NCI-H774 (cell line): ENCODE data around the gene IRF2.

Source experiments
- DNase-seq: peaks from one replicate; lab custom pipeline; 2025; lab: John Stamatoyannopoulos, UW

The IRF2 gene

DNA sequence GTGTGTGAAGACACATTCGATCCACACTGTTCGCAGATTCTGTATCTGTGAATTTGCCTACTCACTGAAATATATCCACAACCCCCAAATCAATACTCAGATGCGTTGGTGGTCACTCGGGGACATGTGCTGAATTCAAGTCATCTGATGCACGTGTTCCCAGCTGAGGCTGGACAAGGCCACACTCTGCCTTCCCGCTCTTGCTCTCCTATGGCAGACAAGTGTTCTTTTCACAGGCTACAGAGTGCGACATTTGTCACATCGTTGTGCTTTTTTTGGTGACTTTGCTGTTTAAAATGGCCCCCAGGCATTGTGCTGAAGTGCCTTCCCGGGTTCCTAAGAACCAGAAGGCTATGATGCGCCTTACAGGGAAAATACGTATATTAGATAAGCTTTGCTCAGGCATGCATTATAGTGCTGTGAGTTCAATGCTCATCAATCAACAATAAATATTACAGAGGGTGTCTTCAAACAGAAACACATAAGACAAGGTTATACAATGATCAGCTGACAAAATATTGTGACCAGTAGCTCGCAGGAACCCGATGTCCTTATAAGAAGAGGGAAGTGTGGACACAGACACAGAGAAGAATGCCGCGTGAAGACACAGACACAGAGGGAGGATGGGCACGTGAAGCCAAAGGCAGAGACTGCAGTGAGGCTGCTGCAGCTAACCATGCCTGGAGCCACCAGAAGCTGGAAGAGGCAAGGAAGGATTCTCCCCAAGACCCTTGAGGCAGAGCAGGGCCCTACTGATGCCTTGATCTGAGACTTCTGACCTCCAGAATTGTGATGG, 42.0 kb downstream of the IRF2 start:
- DNase-seq, result no peak

DNA sequence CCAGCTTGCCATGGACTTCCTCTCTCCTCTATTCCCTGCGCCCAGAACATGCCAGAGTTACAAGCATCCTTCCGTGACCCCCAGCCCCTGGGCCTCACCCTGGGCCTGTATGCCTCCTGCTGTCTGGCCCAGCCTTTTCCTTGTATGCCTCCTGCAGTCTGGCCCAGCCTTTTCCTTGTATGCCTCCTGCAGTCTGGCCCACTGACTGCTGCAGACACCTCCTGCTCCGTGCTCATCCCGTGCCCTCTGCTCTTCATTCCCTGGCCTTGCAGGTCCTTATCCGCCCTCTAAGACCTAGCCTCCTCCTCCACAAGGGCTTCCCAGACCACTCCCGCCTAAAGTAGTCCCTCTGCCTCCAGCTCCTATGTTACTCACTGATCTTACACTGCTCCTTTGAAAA, 44.2 kb downstream of the IRF2 start:
- DNase-seq, result no peak

DNA sequence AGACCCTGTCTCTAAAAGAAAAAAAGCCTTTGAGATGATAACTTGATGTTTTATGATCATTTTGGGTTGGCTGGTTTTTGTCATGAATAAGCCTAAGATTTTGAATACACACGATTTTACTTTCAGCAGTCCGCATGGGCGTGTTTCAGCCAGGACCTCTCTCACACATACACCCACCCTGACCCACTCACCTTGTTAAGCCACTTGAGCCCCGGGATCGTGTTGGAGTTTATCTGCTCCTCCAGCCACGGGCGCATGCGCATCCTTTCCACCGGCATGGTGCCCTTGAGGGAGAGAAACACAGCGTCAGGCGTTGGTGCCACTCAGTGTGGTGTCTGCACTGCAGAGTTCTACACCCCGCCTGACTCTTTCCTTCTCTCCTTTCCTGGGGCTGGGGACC, 45.6 kb downstream of the IRF2 start:
- DNase-seq, result no peak

DNA sequence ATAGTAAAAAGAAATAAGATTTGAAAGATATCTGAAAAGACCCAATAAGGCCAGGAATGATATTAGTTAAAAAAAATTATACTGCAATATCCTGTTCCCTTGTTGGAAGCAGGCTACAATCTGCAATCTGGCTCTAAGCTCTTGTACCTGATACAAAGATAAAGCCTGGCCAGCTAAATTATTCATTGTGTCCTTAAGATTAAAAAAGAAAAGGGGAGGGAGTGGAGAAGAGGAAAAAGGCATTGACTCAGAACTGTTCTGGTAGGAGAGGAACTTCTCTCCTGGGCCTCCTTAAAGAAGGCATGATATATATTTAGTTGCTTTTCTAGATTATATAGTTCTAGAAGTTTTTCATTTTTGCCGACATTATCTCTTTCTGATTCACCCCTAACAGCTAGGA, 46.7 kb downstream of the IRF2 start:
- DNase-seq, result no peak

DNA sequence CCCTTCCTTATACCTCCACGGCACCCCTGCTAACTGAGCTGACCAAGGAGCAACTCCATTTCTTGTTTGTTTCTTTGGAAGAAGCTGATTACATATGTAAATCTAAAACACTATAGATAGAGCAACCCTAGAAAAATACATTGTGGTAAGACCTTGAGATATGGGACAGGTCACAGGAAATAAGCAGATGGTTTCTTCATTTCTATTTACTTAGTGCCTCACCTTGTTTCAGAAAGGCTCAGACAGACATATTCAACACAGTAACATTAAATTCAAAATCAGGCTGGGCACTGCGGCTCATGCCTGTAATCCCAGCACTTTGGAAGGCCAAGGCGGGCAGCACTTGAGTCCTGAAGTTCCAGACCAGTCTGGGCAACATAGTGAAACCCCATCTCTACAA, 47.3 kb downstream of the IRF2 start:
- DNase-seq, result no peak

DNA sequence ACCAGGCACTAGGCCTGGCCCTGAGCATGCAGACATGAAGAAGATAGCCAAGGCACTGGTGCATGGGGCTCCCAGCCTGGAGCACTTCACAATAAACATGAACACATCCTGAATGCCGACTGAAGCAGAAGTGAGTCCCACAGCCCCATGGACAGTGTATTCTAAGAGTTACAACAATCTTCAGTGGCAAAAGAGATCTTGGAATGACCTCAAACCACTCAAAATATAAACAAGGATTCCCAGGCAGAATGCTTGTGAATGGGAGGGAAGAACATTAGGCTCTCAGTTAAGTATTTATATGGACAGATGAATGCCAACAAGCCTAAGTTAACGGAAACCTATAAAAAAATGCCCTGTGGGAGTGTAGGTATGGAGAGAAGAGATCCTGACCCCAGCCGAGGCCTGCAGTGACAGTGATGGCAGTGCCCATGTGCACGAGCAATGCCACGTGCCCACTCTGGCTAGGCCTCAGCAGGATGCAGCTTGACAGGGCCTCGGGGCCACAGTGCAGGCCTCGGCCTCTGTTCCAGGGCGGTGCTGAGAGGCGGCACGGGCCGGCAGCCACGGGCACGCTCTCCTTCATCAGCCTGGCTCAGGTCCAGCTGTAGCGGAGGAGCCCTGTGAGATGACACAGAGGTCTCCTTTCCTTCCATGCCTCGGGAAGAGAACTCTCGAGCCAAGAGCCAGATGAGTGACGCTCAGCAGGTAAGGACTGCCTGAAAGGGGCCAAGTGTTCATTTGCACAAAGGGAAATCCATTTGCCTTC, 49.2 kb downstream of the IRF2 start:
- DNase-seq, result no peak

DNA sequence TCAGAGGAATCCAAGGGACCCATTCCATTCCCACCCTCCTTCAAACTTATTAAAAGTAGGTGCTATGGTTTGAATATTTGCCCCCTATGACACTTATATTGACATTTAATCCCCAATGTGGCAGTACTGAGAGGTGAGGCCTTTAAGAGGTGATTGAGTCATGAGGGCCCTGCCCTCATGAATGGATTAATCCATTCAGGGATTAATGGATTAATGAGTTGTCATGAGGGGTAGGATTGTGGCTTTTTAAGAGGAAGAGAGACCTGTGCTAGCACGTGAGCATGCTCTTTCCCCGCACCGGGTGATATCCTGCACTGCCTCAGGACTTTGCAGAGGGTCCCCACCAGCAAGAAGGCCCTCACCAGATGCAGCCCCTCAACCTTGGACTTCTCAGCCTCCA, 50.1 kb downstream of the IRF2 start:
- no peak for DNase-seq

DNA sequence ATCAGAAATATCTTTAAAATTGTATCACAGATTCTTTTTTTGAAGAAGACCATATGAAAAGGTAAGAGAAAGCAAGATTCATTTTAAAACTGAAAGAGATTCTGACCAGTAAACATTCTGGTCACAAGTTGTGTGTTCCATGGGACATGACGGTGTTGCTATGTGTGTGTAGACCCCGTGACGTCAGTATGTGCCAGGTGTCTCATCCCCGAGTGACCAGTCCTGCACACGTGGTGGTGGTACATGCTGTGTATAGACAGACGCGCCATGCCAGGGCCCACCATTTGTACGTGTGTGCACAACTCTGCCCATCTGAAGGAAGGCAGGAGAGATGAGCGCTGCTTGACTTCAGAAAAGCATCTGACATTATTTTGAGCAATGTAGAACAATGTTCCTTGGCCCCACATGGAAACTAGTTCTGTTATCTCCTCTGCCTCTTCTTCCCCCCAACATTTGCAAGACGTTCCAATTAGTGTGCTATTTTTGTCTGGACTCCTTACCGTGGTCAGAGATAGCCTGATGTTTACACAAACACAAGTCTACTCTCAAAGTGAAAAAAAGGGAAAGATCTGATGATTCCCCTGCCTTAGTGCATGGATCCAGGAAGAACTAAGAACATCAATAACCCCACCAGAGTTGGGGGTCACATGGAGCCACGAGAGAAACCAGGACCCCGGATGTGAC, 51.2 kb downstream of the IRF2 start:
- DNase-seq, result no peak

DNA sequence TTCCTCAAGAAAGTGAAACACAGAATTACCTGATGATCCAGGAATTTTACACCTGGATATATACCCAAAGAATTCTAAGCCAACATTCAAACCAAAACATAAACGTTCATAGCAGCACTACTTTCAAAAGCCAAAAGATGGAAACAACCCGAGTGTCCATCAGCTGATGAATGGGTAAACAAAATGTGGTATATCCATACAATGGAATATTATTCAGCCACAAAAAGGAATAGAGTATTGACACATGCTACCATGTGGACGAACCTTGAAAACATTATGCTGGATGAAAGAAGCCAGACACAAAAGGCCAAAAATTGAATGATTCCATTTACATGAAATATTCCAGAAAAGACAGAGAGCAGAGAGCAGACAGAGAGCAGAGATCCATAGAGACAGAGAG, 52.0 kb downstream of the IRF2 start:
- no peak for DNase-seq

DNA sequence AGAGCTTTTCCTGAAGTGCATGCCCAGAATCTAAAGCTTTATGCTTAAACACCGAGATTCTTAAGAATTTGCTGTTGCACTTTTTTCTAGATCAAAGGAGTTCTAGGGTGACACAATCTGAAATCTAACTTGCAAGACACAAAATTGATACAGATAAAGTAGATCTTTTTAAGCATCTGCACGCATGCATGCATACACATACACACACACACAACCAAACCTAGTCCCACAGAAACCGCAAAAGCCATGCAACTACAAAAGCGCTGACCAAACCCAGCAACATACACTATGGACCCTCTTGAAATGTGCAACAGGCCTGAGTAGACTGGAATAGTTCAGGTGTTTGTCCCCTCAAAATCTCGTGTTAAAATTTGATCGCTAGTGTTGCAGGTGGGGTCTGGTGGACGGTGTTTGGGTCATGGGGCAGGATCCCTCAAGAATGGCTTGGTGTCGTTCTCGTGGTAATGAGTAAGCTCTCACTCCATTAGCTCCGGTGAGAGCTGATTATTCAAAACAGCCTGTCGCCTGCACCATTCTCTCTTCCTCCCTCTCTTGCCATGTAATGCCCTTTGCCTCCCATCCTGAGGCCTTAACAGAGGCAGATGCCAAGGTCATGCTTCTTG, 52.7 kb downstream of the IRF2 start:
- DNase-seq, result no peak

DNA sequence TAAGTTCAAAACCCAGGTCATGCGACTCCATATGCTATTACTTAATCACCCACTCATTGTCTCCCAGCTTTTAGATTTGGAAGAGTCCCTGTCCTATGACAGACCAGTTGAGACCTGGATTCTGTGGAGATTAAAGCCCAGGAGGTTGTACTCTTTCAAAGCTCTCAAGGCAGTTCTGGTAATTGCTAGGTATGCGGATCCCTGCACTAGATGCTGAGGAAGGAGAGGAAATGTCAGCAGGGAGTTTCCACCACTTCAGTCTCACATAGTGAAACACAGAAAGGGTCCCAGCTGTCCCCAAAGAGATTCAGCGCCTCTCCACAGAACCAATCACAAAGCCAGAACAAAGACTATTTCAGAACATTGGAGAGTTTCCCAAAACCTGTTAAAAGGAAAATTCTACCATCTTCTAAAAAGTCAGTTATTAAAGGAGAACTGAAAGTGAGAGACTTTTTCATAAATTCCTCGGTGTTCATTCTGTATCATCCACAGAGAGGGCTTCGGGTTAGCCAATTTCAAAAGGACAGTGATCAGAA, 53.4 kb downstream of the IRF2 start:
- no peak for DNase-seq

DNA sequence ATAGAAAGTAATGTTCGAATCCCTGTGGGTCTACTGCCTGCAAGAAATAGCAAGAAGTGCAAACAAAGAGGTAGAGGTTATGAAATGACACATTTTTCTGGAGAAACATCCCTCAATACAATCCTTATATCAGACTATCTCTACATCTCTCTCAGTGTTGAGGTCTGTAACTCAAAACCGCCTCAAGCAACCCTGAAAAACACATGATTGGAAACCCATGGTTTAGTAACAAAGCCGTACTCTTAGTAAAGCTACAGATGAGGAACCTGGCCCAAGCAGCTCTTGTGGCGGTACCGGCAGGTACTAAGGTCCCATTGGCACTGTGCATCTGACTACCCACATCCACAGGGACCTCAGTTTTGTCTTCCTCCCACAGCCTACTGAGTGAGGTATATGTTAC, 53.9 kb downstream of the IRF2 start:
- DNase-seq, result no peak

DNA sequence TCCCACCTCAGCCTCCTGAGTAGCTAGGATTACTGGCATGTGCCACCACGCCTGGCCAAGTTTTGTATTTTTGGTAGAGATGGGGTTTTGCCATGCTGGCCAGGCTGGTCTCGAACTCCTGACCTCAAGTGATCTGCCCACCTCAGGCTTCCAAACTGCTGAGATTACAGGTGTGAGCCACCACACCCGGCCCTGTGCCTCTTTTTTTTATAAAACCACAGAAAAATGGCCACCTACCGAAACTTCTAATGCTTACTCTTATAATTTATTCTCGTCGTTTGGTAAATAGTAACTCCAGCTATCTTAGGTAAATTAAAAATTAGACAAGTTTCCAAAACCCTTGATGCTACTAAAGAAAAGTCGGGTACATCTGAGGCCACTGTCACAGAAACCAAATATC, 54.4 kb downstream of the IRF2 start:
- DNase-seq, result no peak

DNA sequence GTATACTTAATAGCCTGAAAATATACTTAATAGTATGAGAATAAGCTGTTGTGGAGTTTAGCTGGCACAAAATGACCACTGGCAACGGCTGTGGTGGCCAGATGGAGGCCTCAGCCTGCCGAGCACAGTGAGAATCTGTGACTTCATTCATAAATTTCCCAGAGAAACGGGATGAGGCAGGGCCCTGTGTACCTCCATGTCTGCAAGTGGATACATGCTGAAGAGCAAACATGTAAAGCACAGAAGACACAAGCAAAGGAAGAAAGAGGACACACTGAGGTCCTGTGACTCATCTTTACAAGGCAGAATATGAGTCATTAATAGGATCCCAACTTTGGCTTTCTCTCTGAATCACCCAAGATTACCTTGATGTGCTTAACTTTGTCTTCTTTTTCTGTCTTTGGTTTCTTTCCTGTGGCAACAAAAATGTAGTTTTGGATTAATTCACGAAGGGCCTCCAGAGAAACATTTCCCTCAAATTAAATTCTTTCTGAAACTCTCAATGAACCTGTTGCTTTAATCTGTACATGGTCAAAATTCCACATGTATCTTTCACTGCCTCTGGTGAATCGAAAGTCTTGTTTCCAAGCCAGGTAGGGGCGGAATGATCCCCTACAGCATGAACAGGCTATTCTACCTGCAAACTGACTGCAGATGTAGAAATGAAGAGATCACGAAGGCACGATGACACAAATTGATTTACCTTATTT, 56.4 kb downstream of the IRF2 start:
- DNase-seq, result no peak

DNA sequence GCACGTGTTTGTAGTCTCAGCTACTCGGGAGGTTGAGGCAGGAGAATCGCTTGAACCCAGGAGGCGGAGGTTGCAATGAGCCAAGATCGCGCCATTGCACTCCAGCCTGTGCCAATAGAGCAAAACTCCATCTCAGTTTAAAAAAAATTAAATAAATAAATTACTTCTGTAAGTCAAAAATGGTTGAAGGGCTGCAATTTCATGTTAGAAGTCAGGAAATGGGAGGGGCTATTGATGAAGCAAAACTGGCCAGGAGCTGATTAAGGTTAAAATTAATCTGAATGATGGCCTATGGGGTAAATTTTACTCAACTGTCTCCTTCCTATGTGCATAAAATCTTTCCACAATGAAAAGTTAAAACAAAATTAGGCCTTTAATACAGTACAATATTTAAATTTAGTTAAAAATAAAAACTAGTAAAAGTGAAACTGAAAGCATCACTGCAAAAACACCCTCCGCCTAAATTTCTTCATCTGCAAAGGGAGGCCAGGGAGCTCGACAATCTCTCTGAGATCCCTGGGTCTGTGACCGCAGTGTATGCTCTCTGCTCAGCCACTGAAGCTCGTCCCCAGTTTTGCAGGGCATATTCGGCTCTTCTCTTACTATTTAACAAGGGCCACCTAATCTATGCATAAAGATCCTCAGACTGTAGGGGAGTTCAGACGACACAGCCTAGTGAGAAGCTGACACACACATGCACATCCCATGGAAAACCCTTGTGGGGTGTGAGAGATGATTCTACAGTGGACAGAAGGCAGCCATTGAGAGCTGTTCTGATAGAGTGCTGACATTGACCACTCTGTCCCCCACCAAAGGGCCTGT, 57.2 kb downstream of the IRF2 start:
- DNase-seq, result no peak

DNA sequence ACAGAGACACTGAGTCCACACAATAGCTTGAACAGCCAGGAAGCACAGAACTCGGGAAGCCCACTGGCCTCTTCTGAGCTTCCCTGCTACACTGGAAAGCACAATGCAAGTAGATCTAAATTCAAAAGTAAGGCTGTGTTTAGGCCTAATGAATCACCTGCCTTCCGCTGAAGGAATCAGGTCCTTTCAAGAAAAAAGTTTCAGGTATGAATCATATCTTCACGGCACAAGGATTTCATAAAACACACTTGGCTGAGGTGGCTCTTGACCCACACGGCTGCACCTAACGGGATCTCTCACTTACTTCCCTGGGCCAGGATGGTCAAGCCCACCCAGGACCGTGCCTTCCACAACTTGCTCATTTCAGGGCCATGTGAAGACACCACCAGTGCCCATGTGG, 59.3 kb downstream of the IRF2 start:
- no peak for DNase-seq

DNA sequence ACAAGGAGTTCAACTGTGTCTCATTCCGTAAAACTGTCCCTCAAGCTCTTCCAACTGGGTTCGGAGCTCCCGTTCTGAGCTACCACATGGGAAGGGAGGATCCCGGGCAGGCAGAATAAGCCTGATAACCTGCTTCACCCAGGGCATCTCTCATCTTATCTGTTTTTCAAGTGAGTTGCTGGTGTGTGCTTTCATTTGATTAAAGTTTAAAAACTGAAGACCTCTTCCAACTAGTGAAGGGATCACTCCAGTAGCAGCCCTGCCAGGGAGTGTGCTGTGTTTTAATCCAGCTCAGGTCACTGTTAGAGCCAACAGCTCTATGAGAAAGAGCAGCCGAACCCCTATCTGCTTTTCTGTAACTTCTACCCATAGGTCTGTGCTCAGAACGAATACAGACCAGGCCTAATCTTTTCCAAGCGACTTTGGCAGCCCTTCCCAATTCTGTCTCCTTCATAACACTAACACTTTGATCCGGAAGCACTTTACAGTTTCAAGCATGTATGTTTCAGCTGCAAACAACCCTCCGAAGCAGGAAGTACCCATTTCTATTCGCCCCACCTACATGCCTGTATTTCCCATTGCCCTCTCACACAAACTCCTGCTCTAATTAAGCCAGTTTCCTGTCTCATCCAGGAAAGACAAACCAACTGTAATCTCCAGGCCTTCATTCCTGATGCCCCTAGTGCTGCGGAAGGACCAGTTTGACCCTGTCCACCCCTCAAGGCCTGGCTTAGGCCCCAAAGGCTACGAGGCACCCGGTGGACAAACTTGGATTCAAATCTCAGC, 60.9 kb downstream of the IRF2 start:
- no peak for DNase-seq

DNA sequence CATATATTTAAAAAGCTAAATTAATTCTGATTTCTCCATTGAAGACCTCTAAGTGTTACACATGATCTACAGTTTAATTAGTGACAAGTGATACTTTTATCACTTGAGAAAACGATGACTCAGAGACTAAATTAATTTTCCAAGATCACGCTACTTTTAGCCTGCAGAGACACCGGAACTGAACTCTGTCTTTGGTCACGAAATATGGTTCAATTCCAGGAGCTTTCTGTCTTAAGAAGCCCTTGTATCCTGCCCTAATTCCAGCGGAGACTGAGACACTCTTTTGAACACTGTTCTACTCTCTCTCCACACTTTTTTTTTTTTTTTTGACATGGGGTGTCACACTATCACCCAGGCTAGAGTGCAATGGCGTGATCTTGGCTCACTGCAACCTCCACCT, 63.6 kb downstream of the IRF2 start:
- no peak for DNase-seq

DNA sequence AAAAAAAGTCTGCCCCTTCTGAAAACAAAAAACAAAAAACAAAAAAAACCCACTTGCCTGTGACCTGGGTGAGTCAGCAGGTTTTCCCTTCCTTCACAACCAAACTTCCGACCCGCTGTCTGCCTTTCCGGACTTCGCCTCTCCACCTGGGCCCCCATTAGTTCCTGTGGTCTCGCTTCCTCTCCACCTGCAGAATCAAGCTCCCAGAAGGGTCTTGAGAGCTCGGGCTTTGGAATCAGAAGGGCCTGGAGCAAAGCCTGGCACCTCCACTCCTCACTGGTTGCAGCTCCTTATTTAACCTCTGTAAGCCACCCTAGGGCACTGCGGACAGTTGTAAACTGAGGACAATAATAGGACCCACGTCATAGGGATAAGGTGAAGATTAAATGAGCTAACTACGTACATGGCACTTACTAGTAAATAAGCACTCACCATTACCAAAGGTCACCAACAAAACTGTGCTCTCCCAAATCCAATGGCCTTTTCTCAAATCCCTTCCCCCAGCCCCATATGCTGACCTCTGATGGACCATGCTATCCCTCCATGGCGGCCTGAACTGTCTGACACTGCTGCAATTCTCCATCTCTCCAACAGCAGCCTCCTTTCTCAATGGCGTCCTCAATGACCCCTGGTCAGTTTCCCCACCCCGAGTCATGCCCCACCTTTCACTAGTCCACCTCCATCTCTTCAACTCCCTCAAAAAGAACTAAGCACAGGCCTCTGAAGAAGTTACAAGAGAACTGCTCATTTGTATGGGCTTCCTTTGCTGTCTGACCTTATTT, 64.2 kb downstream of the IRF2 start:
- DNase-seq, result no peak
